Measurements from ENCODE around the gene TMEM167B.

Gene TMEM167B

DNA sequence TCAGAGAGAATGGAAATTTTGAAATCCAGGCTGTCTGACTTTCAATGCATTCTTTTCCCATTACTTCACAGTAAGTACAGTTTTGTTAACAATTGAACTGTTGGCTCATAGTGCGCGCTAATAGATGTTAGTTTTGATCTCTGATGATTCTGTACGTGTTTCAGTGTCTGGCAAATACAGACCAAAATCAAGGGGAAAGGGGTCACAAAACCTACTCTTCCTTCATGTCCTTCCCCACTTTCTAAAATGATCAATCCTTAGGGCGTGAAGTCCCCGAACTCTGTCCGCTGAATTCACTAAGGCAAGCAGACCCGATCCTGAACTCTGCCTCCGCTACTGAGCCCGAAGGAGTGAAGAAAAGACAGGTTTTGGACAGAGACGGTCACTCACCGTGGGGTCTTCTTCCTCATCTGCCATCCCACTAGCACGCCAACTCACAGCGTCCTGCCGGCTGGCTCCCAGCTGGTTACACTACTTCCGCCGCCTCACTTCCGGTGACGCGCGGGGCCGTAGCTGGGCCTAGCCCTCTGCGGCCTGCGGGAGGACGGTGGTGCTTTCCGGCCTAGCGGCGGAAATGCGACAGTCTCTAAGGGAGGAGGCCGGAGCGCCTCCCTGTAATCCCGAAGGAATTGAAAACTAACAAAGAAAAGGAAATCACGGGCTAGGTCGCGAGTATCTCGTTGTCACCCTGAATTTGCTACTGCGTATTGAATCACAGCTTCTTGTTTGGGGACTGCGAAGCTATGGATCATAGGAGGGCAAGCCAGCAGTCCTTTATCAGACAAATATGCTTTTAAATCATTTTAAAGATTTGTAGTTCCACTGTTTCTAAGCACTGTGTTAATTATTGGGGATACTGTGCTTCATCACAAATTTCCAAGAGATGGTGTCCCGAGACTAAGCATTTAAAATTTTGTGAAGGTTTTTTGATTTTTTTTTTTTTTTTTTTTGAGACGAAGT is 14.8 kb upstream of the TMEM167B start, which contains the start of gene TAF13:
TSS of gene TAF13 (minus strand) at position 473 of the 960 bp plus-strand sequence. CDS start at position 417, 56 bp downstream.
- Histone ChIP-seq H3K27ac (peak within 1 kb of the TSS; percentile 88 to 92), H3K9me3 (no peaks in the 10 kb centered on the region), H3K4me1 (peaks cover 0 to 20% (median 5%) of the 10 kb centered on the region in 4 donors), H3K36me3 (peaks cover 0 to 18% (median 8%) of the 10 kb centered on the region in 3 donors), H3K4me3 (peak within 1 kb of the TSS; percentile 68 to 79), H3K27me3 (no peaks in the 10 kb centered on the region)
- intact Hi-C loops (cut with DNase I; ENCODE audit: low total_unique reads) = no loop called here
- TF ChIP-seq, protein P1, sequence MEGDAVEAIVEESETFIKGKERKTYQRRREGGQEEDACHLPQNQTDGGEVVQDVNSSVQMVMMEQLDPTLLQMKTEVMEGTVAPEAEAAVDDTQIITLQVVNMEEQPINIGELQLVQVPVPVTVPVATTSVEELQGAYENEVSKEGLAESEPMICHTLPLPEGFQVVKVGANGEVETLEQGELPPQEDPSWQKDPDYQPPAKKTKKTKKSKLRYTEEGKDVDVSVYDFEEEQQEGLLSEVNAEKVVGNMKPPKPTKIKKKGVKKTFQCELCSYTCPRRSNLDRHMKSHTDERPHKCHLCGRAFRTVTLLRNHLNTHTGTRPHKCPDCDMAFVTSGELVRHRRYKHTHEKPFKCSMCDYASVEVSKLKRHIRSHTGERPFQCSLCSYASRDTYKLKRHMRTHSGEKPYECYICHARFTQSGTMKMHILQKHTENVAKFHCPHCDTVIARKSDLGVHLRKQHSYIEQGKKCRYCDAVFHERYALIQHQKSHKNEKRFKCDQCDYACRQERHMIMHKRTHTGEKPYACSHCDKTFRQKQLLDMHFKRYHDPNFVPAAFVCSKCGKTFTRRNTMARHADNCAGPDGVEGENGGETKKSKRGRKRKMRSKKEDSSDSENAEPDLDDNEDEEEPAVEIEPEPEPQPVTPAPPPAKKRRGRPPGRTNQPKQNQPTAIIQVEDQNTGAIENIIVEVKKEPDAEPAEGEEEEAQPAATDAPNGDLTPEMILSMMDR (IDR thresholded peaks at IDR 0.05) = peak; percentile 44 to 53
- DNase-seq = peak; percentile 94 to 96

DNA sequence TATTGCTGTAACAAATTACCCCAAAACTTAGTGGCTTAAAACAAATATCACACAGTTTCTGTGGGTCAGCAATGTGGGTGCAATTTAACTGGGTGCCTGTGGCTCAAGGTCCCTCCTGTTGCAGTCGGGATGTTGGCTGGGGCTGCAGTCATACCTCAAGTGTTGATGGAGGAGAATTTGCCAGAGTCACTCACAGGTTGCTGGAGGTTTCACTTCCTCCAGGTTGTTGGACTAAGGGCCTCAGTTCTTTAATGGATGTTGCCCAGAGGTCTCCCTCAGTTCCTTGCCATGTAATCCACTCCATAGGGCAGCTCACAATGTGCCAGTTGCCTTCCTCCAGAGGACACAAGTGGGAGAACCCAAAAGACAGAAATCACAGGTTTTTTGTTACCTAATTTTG is 12.2 kb upstream of the TMEM167B start:
- no peaks in the 10 kb centered on the region for H3K27me3 ChIP-seq
- no peaks in the 10 kb centered on the region for H3K9me3 ChIP-seq
- no peak overlapping the region for H3K27ac ChIP-seq
- H3K4me1 ChIP-seq = peaks cover 0 to 20% (median 5%) of the 10 kb centered on the region in 4 donors
- TF ChIP-seq, protein P1 (IDR thresholded peaks at IDR 0.05) = no peak
- intact Hi-C loops (cut with DNase I; ENCODE audit: low total_unique reads) = no loop called here
- H3K36me3 ChIP-seq = peaks cover 0 to 7% (median 5%) of the 10 kb centered on the region in 3 donors
- H3K4me3 ChIP-seq = no peak overlapping the region
- DNase-seq = no peak

DNA sequence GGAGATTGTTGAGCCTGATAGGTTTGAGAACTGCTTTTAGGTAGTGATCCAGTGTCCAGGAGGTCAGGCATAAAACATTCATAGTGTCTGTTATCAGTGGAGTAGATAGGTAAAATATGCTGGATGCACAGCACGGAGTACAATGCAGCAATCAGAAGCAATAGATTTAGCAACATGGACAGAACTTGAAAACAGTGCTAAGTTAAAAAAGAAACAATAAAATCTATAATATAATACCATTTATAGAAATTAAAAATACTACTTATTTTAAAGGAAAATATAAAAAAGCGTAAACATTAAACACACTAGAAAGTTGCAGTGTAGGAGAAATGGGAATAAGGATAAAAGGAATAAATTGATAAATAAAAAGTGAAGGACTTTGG is 11.3 kb upstream of the TMEM167B start:
- H3K36me3 ChIP-seq = no peaks in the 10 kb centered on the region
- no peak for DNase-seq
- TF ChIP-seq, protein P1 (IDR thresholded peaks at IDR 0.05) = no peak
- no peaks in the 10 kb centered on the region for H3K9me3 ChIP-seq
- H3K27me3 ChIP-seq = no peaks in the 10 kb centered on the region
- peaks cover 0 to 17% (median 5%) of the 10 kb centered on the region in 4 donors for H3K4me1 ChIP-seq
- H3K4me3 ChIP-seq = no peak overlapping the region
- peak overlapping the region in 1 of 2 donors; percentile 51 for H3K27ac ChIP-seq
- intact Hi-C loops (cut with DNase I; ENCODE audit: low total_unique reads) = no loop called here

DNA sequence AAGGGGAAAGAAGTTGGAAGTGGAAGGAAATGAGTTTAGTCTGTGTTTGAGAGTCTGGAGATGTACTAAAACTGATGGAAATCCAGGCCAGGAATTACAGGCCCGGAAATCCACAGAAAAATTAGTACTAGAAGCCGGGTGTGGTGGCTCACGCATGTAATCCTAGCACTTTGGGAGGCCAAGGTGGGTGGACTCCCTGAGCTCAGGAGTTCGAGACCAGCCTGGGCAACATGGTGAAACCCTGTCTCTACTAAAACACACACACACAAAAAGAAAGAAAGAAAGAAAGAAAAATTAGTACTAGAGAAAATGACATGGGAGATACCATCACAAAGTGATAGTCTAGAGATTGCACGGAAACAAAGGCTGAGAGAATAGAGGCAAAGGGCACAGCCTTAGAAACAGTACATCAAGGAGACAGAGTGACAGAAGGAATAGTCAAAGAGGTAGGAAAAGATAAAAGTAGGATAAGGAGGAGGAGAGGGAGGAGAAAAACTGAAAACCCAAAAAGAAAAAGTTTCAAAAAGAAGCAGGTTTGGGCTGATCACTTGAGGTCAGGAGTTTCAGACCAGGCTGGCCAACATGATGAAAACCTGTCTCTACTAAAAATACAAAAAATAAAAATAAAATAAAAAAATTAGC is 10.0 kb upstream of the TMEM167B start:
- DNase-seq = no peak
- intact Hi-C loops (cut with DNase I; ENCODE audit: low total_unique reads) = no loop called here
- peak overlapping the region in 1 of 2 donors; percentile 51 for H3K27ac ChIP-seq

DNA sequence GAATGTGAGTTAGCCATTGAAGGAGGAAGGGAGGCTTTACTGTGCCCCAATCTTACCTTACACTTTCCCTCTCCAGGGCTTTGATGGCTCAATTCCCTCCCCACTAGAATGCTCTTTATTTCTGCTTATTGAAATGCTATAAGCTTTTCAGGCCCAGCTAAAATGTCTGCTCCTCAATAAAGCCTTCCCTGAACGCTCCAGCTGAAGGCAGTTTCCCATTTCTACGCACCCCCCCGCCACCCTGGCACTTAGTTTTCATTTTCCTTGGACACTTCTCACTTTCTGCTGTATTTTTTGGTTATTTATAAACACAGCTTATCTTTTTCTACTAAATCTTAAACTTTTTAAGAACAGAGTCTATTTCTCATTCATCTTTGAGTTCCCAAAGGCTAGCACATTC is 7.1 kb upstream of the TMEM167B start:
- Histone ChIP-seq H3K4me3 (no peak overlapping the region), H3K27me3 (no peaks in the 10 kb centered on the region), H3K36me3 (no peaks in the 10 kb centered on the region), H3K27ac (no peak overlapping the region), H3K4me1 (no peaks in the 10 kb centered on the region), H3K9me3 (no peaks in the 10 kb centered on the region)
- no peak for DNase-seq
- intact Hi-C loops (cut with DNase I; ENCODE audit: low total_unique reads) = no loop called here
- TF ChIP-seq, protein P1 (IDR thresholded peaks at IDR 0.05) = no peak

More for the DNA sequence above, 10.0 kb upstream of the TMEM167B start:
- TF ChIP-seq, protein P1 (IDR thresholded peaks at IDR 0.05) = no peak
- Histone ChIP-seq H3K27me3 (no peaks in the 10 kb centered on the region), H3K4me1 (peaks cover 0 to 6% (median 0%) of the 10 kb centered on the region in 4 donors), H3K9me3 (no peaks in the 10 kb centered on the region), H3K4me3 (no peak overlapping the region), H3K36me3 (no peaks in the 10 kb centered on the region)
